Upper lobe of left lung (tissue), 6 donors: Measurements from ENCODE around the gene OTULINL. TPM values are rescaled to one million over a fixed set of nuclear protein-coding genes. Genes with fewer than 3 reads are reported as not detected.

Experiments used
- ATAC-seq, 2 donors: fragments of 200-7000 bp; cut with Tn5 transposase; one replicate each; pipeline ENCODE4 v1.9.1; 2022; ENCODE audit warnings: mild to moderate bottlenecking in 2 of 2, moderate library complexity in 2 of 2; ENCODE audit not compliant: low FRiP score in 2 of 2
- DNase-seq, 2 donors: peaks; one replicate each; pipeline ENCODE4 v3.0.0-alpha.2; 2019 to 2020
- H3K27ac ChIP-seq, 4 donors: fragments of 200-600 bp; sonication (generic); one replicate each; pipeline ENCODE4 v1.5.1; 2016 to 2019
- H3K27me3 ChIP-seq, 4 donors: fragments of 200-600 bp; sonication (generic); one replicate each; pipeline ENCODE4 v1.5.1; 2017 to 2019
- H3K36me3 ChIP-seq, 4 donors: fragments of 200-600 bp; sonication (generic); one replicate each; pipeline ENCODE4 v1.5.1; 2016 to 2019
- H3K4me1 ChIP-seq, 4 donors: fragments of 200-600 bp; sonication (generic); one replicate each; pipeline ENCODE4 v1.5.1; 2018 to 2019
- H3K4me3 ChIP-seq, 4 donors: fragments of 200-600 bp; sonication (generic); one replicate each; pipeline ENCODE4 v1.5.1; 2017 to 2019; ENCODE audit warnings: mild to moderate bottlenecking in 2 of 4, moderate library complexity in 1 of 4
- H3K9me3 ChIP-seq, 4 donors: fragments of 200-600 bp; sonication (generic); one replicate each; pipeline ENCODE4 v1.5.1; 2018 to 2019
- CTCF ChIP-seq, 6 experiments: fragments of 450-650 bp in 4 of 6; fragments of 200-600 bp in 2 of 6; sonication (generic) in 2 of 6; IDR thresholded peaks; one replicate each; pipeline ENCODE4 v1.5.1; 2016 to 2019; ENCODE audit warnings: antibody characterized with exemption in 6 of 6
- EP300 ChIP-seq, 4 donors: sonication (generic); formaldehyde crosslinking; IDR thresholded peaks; one replicate each; pipeline ENCODE4 v1.5.1; 2017; ENCODE audit warnings: antibody characterized with exemption in 4 of 4, control low read depth in 2 of 4
- POLR2A ChIP-seq, 4 donors: fragments of 450-650 bp; IDR thresholded peaks; one replicate each; pipeline ENCODE4 v1.5.1; 2016 to 2017; ENCODE audit warnings: antibody characterized with exemption in 4 of 4, mild to moderate bottlenecking in 2 of 4
- POLR2AphosphoS5 ChIP-seq, 2 donors: sonication (generic); formaldehyde crosslinking; IDR thresholded peaks; one replicate each; pipeline ENCODE4 v1.5.1; 2017; ENCODE audit warnings: antibody characterized with exemption in 2 of 2
- WGBS, 2 donors: methylation state at CpG; one replicate each; pipeline ENCODE4 v1.1.5; 2017 to 2018; 5-methylcytosine and 5-hydroxymethylcytosine counted together
- total RNA-seq, 6 donors: library from RNA; depleted of rRNA in 4 of 6; stranded (reverse); fragments of >200 nt in 4 of 6; gene quantifications; one replicate each; pipeline versions ENCODE4 v1.1.0 to v1.2.1, GENCODE V29; 2016 to 2021
- donor health status: DM: no; HTN: no; CAD: no; lungs with moderate emphysema.
- donor health status: DM: no; HTN: yes; CAD: no; lungs with severe emphysema.

Gene OTULINL
- total RNA-seq, 6 donors from 2014 or later: 36.4 to 194 (median 82.8) TPM

- WGBS, 2 donors: 83 to 91% methylated on average over 2 of the region's 2 CpGs
- Histone ChIP-seq H3K36me3 (no peaks in the 10 kb centered on the region), H3K27ac (no peak overlapping the region), H3K4me1 (peaks cover 3 to 12% (median 10%) of the 10 kb centered on the region in 4 donors), H3K9me3 (no peaks in the 10 kb centered on the region), H3K4me3 (no peak overlapping the region), H3K27me3 (no peaks in the 10 kb centered on the region)
- DNase-seq: no peak
- no peak for ATAC-seq
- no peak for TF ChIP-seq POLR2AphosphoS5 (IDR thresholded peaks at IDR 0.05)
- no peak for TF ChIP-seq CTCF (IDR thresholded peaks at IDR 0.05)
- TF ChIP-seq EP300 (IDR thresholded peaks at IDR 0.05): no peak
- TF ChIP-seq POLR2A (IDR thresholded peaks at IDR 0.05): no peak
These were observed 25.6 kb upstream of the OTULINL start for GRCh38 chr5:14556015-14556414.

DNA sequence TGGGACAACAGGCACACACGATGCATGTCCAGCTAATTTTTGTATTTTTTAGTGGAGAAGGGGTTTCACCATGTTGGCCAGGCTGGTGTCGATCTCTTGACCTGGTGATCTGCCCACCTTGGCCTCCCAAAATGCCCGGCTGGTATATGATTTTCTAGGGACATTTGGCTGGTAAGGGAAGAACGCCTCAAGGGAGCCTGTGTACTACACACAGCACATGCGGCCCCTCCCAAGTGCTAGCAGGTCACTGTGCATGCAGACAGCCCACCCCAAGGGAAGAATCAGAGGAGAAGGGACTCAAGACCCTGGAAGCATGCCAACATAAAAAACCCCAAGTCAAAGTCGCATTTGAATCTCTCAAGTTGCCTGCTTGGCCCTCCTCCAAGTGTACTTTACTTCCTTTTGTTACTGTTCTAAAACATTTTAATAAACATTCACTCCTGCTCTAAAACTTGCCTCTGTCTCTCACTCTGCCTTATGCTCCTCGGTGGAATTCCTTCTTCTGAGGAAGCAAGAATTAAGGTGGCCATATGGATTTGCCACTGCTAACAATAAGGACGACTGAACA, 24.3 kb upstream of the OTULINL start:
- no peak for ATAC-seq
- Histone ChIP-seq H3K9me3 (no peaks in the 10 kb centered on the region), H3K27me3 (no peaks in the 10 kb centered on the region), H3K27ac (no peak overlapping the region), H3K4me1 (peaks cover 3 to 12% (median 10%) of the 10 kb centered on the region in 4 donors), H3K36me3 (no peaks in the 10 kb centered on the region), H3K4me3 (no peak overlapping the region)
- TF ChIP-seq EP300 (IDR thresholded peaks at IDR 0.05): no peak
- no peak for TF ChIP-seq POLR2AphosphoS5 (IDR thresholded peaks at IDR 0.05)
- TF ChIP-seq POLR2A (IDR thresholded peaks at IDR 0.05): no peak
- TF ChIP-seq CTCF (IDR thresholded peaks at IDR 0.05): no peak
- 46 to 48% methylated on average over 8 of the region's 8 CpGs for WGBS, 2 donors
- DNase-seq: no peak

GRCh38 chr5:14557791-14558415, 23.7 kb upstream of the OTULINL start:
- TF ChIP-seq CTCF (IDR thresholded peaks at IDR 0.05) (no peak), EP300 (IDR thresholded peaks at IDR 0.05) (no peak), POLR2AphosphoS5 (IDR thresholded peaks at IDR 0.05) (no peak), POLR2A (IDR thresholded peaks at IDR 0.05) (no peak)
- Histone ChIP-seq H3K27me3 (no peaks in the 10 kb centered on the region), H3K36me3 (no peaks in the 10 kb centered on the region), H3K27ac (no peak overlapping the region), H3K4me1 (peaks cover 3 to 12% (median 10%) of the 10 kb centered on the region in 4 donors), H3K9me3 (no peaks in the 10 kb centered on the region), H3K4me3 (no peak overlapping the region)
- whole genome bisulfite sequencing, 2 donors: 49 to 56% methylated on average over 8 of the region's 8 CpGs
- ATAC-seq (no peak), DNase-seq (no peak)

GRCh38 chr5:14560091-14560595, 21.4 kb upstream of the OTULINL start:
- H3K36me3 ChIP-seq: no peaks in the 10 kb centered on the region
- no peaks in the 10 kb centered on the region for H3K27me3 ChIP-seq
- H3K27ac ChIP-seq: peak overlapping the region in 2 of 4 donors; percentile 2 to 17
- peak in 1 of 2 donors; percentile 46 for ATAC-seq
- DNase-seq: no peak
- H3K9me3 ChIP-seq: no peaks in the 10 kb centered on the region
- no peak for TF ChIP-seq CTCF (IDR thresholded peaks at IDR 0.05)
- TF ChIP-seq EP300 (IDR thresholded peaks at IDR 0.05): no peak
- TF ChIP-seq POLR2AphosphoS5 (IDR thresholded peaks at IDR 0.05): no peak
- no peak for TF ChIP-seq POLR2A (IDR thresholded peaks at IDR 0.05)
- 34 to 39% methylated on average over 10 of the region's 10 CpGs for WGBS, 2 donors
- H3K4me1 ChIP-seq: peaks cover 3 to 12% (median 10%) of the 10 kb centered on the region in 4 donors
- H3K4me3 ChIP-seq: no peak overlapping the region
